Thyroid gland (tissue), 4 donors: ENCODE results near the gene SCYGR8. TPM values are rescaled to one million over a fixed set of nuclear protein-coding genes. Genes with fewer than 3 reads are reported as not detected.

Experiments
- DNase-seq, 2 donors: peaks; one replicate each; pipeline ENCODE4 v3.0.0-alpha.2; 2019
- H3K27ac ChIP-seq, 3 donors: fragments of 200-600 bp; sonication (generic); 1 replicate in 2 of 3; 2 replicates in 1 of 3; pipeline ENCODE4 v1.5.1; 2016 to 2019; ENCODE audit warnings: mild to moderate bottlenecking in 1 of 3, moderate library complexity in 1 of 3
- H3K27me3 ChIP-seq: fragments of 200-600 bp; sonication (generic); one replicate; pipeline ENCODE4 v1.5.1; 2019
- H3K36me3 ChIP-seq, 2 donors: fragments of 200-600 bp; sonication (generic); one replicate each; pipeline ENCODE4 v1.5.1; 2016 to 2019
- H3K4me1 ChIP-seq, 2 donors: fragments of 200-600 bp; sonication (generic); one replicate each; pipeline ENCODE4 v1.5.1; 2017 to 2019
- H3K4me3 ChIP-seq, 3 donors: fragments of 200-600 bp; sonication (generic); replicated peaks in 1 of 3; 1 replicate in 2 of 3; 2 replicates in 1 of 3; pipeline ENCODE4 v1.5.1; 2016; ENCODE audit warnings: mild to moderate bottlenecking in 1 of 3
- H3K9me3 ChIP-seq: fragments of 200-600 bp; sonication (generic); one replicate; pipeline ENCODE4 v1.5.1; 2017
- POLR2A ChIP-seq, 2 donors: fragments of 450-650 bp; IDR thresholded peaks; one replicate each; pipeline ENCODE4 v1.6.1; 2017; ENCODE audit warnings: antibody characterized with exemption in 2 of 2, mild to moderate bottlenecking in 2 of 2, moderate library complexity in 1 of 2
- WGBS, 2 donors: methylation state at CpG; one replicate each; pipeline ENCODE4 v1.1.5; 2017; 5-methylcytosine and 5-hydroxymethylcytosine counted together
- intact Hi-C: fragments of 100-400 bp; cut with DNase I; formaldehyde crosslinking; loops from one replicate; pipeline ENCODE4 v1.15.1; 2023
- small RNA-seq: library from RNA; depleted of rRNA; stranded (forward); fragments of <200 nt; gene quantifications from one replicate; pipeline ENCODE3, GENCODE V24; 2016
- total RNA-seq, 4 donors: library from RNA; depleted of rRNA; stranded (reverse); fragments of >200 nt; gene quantifications; one replicate each; pipeline ENCODE4 v1.2.3, GENCODE V29; 2016
- TF ChIP-seq, protein P1 (sequence below), 6 experiments: fragments of 200-600 bp in 3 of 6; fragments of 450-650 bp in 3 of 6; sonication (generic) in 3 of 6; IDR thresholded peaks; one replicate each; pipeline ENCODE4 v1.5.1; 2016 to 2019; ENCODE audit warnings: antibody characterized with exemption in 6 of 6, mild to moderate bottlenecking in 2 of 6, inconsistent platforms in 1 of 6, moderate library complexity in 1 of 6

The SCYGR8 gene
- total RNA-seq, 4 donors from 2014 or later = not detected

DNA sequence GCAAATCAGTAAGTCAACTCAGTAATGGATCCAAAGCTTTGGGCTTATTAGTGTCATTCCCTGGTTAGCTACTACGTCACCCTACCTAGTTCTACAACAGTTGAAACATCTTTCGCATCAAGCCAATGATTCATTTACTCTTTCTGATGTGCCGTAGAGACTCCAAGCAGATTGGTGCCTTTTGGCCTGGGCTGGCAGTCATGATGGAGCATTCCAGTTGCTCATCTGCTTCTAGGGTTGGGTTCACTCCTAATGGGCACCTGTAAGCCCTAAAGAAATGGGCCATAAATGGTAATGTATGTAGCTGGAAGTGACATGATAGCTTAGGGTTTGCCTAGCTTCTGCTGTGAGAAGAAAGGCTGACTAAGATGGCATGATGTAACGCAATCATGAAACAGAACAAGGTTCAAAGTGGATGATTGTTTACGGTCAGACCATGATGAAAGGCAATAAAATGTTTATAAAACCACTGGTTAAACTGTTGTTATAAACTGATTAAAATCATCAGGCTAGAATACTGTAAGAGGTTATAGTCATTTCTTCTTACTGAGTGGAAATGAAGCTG lies 47.5 kb downstream of the SCYGR8 start:
- Histone ChIP-seq H3K36me3 (no peaks in the 10 kb centered on the region), H3K27me3 (no peaks in the 10 kb centered on the region), H3K27ac (no peak overlapping the region), H3K9me3 (no peaks in the 10 kb centered on the region), H3K4me3 (no peak overlapping the region), H3K4me1 (peaks cover 0 to 14% of the 10 kb centered on the region in 2 donors)
- no peak for DNase-seq
- intact Hi-C loops = no loop called here
- TF ChIP-seq POLR2A (IDR thresholded peaks at IDR 0.05) = no peak
- TF ChIP-seq, protein P1, sequence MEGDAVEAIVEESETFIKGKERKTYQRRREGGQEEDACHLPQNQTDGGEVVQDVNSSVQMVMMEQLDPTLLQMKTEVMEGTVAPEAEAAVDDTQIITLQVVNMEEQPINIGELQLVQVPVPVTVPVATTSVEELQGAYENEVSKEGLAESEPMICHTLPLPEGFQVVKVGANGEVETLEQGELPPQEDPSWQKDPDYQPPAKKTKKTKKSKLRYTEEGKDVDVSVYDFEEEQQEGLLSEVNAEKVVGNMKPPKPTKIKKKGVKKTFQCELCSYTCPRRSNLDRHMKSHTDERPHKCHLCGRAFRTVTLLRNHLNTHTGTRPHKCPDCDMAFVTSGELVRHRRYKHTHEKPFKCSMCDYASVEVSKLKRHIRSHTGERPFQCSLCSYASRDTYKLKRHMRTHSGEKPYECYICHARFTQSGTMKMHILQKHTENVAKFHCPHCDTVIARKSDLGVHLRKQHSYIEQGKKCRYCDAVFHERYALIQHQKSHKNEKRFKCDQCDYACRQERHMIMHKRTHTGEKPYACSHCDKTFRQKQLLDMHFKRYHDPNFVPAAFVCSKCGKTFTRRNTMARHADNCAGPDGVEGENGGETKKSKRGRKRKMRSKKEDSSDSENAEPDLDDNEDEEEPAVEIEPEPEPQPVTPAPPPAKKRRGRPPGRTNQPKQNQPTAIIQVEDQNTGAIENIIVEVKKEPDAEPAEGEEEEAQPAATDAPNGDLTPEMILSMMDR (IDR thresholded peaks at IDR 0.05) = no peak
- WGBS, 2 donors = 96 to 98% methylated on average over 5 of the region's 5 CpGs

Small RNA genes within 50 kb of the gene (small RNA-seq; reads per million reads assigned to genes)
- gene RNA5SP121 = not detected
- gene SNRPGP8 = not detected

Other genes starting within 250 kb of the SCYGR8 start
- gene SCYGR2, start 147.0 kb upstream of the SCYGR8 start, total RNA-seq = not detected
- gene SCYGR3, start 131.1 kb upstream of the SCYGR8 start, total RNA-seq = not detected
- gene SCYGR4, start 128.4 kb upstream of the SCYGR8 start, total RNA-seq = not detected
- not detected for gene SCYGR5, start 79.1 kb upstream of the SCYGR8 start, total RNA-seq
- gene SLC19A3, start 27.9 kb upstream of the SCYGR8 start, total RNA-seq = 1 to 10 TPM in 1 of 4 donors, under 1 TPM in 3; 0.79 to 2.6 (median 0.86) TPM
- not detected for gene SCYGR6, start 21.1 kb upstream of the SCYGR8 start, total RNA-seq
- not detected for gene SCYGR7, start 17.6 kb upstream of the SCYGR8 start, total RNA-seq
- gene CCL20, start 67.9 kb downstream of the SCYGR8 start, total RNA-seq = not detected
- gene DAW1, start 125.7 kb downstream of the SCYGR8 start, total RNA-seq = not detected